AG09319 (cell line): Measurements from ENCODE around the gene RPL3.

Experiments used
- DNase-seq: peaks from one replicate; pipeline ENCODE4 v3.0.0-alpha.2; 2010; ENCODE audit warnings: low read depth; ENCODE audit errors: extremely low read depth
- CTCF ChIP-seq: IDR thresholded peaks from 2 replicates; pipeline ENCODE4 v1.5.1; 2011; ENCODE audit warnings: low read depth, mild to moderate bottlenecking, inconsistent platforms, low read length, moderate library complexity

The RPL3 gene

GRCh38 chr22:39280250-39280649 is 39.2 kb downstream of the RPL3 start:
- TF ChIP-seq CTCF = no peak
- no peak for DNase-seq

GRCh38 chr22:39279170-39279850 is 40.1 kb downstream of the RPL3 start:
- no peak for TF ChIP-seq CTCF
- DNase-seq = no peak

GRCh38 chr22:39278040-39278439 is 41.4 kb downstream of the RPL3 start:
- no peak for TF ChIP-seq CTCF
- DNase-seq = no peak

- TF ChIP-seq CTCF = no peak
- DNase-seq = peak; percentile 34
Measured at GRCh38 chr22:39277142-39277607, 42.2 kb downstream of the RPL3 start.

- TF ChIP-seq CTCF = no peak
- no peak for DNase-seq
Measured at GRCh38 chr22:39276440-39277141, 42.8 kb downstream of the RPL3 start.

GRCh38 chr22:39275814-39276439 is 43.5 kb downstream of the RPL3 start:
- no peak for TF ChIP-seq CTCF
- no peak for DNase-seq
